HepG2 (cell line): ENCODE results near the gene PTGIS. TPM values are rescaled to one million over a fixed set of nuclear protein-coding genes. Genes with fewer than 3 reads are reported as not detected.

Experiments used
- AHDC1 ChIP-seq: sonication (generic); formaldehyde crosslinking; IDR thresholded peaks from 2 replicates; pipeline ENCODE4 v1.5.1; 2020; ENCODE audit warnings: mild to moderate bottlenecking, missing genetic modification reagents, borderline replicate concordance
- CHD4 ChIP-seq: fragments of 200-600 bp; sonication (generic); IDR thresholded peaks from 2 replicates; pipeline ENCODE4 v1.7.0; 2017; ENCODE audit warnings: mild to moderate bottlenecking, low read length, borderline replicate concordance
- HOXA7 ChIP-seq: sonication (generic); formaldehyde crosslinking; IDR thresholded peaks from 2 replicates; pipeline ENCODE4 v1.8.1; 2022; ENCODE audit warnings: mild to moderate bottlenecking, missing genetic modification reagents, moderate library complexity
- KDM2A ChIP-seq: sonication (generic); formaldehyde crosslinking; IDR thresholded peaks from 2 replicates; pipeline ENCODE4 v1.4.0; 2020; ENCODE audit warnings: low read depth, missing genetic modification reagents, borderline replicate concordance
- RAD21 ChIP-seq: fragments of 450-650 bp; formaldehyde crosslinking; IDR thresholded peaks from 2 replicates; pipeline ENCODE4 v1.5.0; 2020; ENCODE audit warnings: mild to moderate bottlenecking
- RXRA ChIP-seq: sonication (generic); formaldehyde crosslinking; IDR thresholded peaks from 2 replicates; pipeline ENCODE4 v1.5.1; 2020; ENCODE audit warnings: missing genetic modification reagents
- SAFB2 ChIP-seq: sonication (generic); formaldehyde crosslinking; IDR thresholded peaks from 2 replicates; pipeline ENCODE4 v1.5.1; 2020; ENCODE audit warnings: missing genetic modification reagents, low read depth, mild to moderate bottlenecking, borderline replicate concordance
- TCF7 ChIP-seq: sonication (generic); IDR thresholded peaks from 2 replicates; pipeline ENCODE4 v1.6.1; 2016; ENCODE audit warnings: antibody characterized with exemption, low read depth
- ZBTB39 ChIP-seq: sonication (generic); formaldehyde crosslinking; IDR thresholded peaks from 2 replicates; pipeline ENCODE4 v1.5.0; 2020; ENCODE audit warnings: missing genetic modification reagents
- ZMYM4 ChIP-seq: sonication (generic); formaldehyde crosslinking; IDR thresholded peaks from 2 replicates; pipeline ENCODE4 v1.8.1; 2023; ENCODE audit warnings: mild to moderate bottlenecking, missing genetic modification reagents
- ZNF335 ChIP-seq: sonication (generic); formaldehyde crosslinking; IDR thresholded peaks from 2 replicates; pipeline ENCODE4 v1.4.0; 2020; ENCODE audit warnings: missing genetic modification reagents
- ZNF737 ChIP-seq: sonication (generic); formaldehyde crosslinking; IDR thresholded peaks from 2 replicates; pipeline ENCODE4 v1.5.0; 2020; ENCODE audit warnings: missing genetic modification reagents, mild to moderate bottlenecking, borderline replicate concordance
- ZNF770 ChIP-seq: sonication (generic); formaldehyde crosslinking; IDR thresholded peaks from 2 replicates; pipeline ENCODE4 v1.5.0; 2020; ENCODE audit warnings: mild to moderate bottlenecking, missing genetic modification reagents
- polyA plus RNA-seq, 8 experiments: library from polyadenylated mRNA; depleted of rRNA in 3 of 8; stranded (reverse) in 7 of 8; unstranded in 1 of 8; fragments of >200 nt; fragmentation: Illumina TruSeq in 4 of 8; extraction: Trizol in 4 of 8; gene quantifications; 2 replicates each; pipeline versions ENCODE4 v1.2.1 to v1.2.3, GENCODE V29; 2011 to 2016; ENCODE audit warnings: low read depth in 4 of 8, missing spikeins in 1 of 8, mixed read lengths in 1 of 8; ENCODE audit not compliant: insufficient read depth in 1 of 8
- total RNA-seq, 5 experiments: library from RNA; depleted of rRNA; stranded (reverse); fragments of >200 nt; fragmentation: Illumina TruSeq; extraction: Trizol; gene quantifications; 2 replicates each; pipeline ENCODE4 v1.2.3, GENCODE V29; 2016; ENCODE audit warnings: low read depth in 1 of 5
- TF ChIP-seq, protein P1 (sequence below): IDR thresholded peaks from 2 replicates; pipeline ENCODE4 v1.6.1; 2016; ENCODE audit warnings: mild to moderate bottlenecking, missing biosample characterization, missing genetic modification reagents
- TF ChIP-seq, protein P2 (sequence below): sonication (generic); formaldehyde crosslinking; IDR thresholded peaks from 2 replicates; pipeline ENCODE4 v1.4.0; 2020; ENCODE audit warnings: mild to moderate bottlenecking, missing genetic modification reagents

The PTGIS gene
- total and polyA plus RNA-seq, 2 of the 13 experiments (the other 11 are each of a cell fraction or from before 2014, with no cell fraction given), result not detected

DNA sequence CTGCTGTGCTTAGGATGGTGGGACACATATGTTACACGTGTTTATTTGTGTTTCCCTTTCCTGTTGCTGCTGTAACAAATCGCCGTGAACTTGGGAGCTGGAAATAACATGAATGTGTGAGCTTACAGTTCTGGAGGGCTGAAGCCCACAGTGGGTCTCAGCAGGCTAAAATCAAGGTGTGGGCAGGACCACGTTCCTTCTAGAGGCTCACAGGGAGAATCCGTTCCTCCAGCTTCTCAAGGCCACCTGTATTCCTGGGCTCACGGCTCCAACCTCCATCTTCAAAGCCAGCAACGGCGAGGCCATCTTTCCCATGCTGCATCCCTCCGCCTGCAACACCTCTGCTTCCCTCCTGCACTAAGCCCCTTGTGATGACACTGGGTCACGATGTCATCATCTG, 27.4 kb upstream of the PTGIS start (continued):
- TF ChIP-seq AHDC1 (CRISPR knock-in tag) (no peak), HOXA7 (CRISPR knock-in tag) (no peak), CHD4 (peak; percentile 3; the same call in 1 of the 2 replicates), KDM2A (CRISPR knock-in tag) (no peak), ZNF770 (CRISPR knock-in tag) (no peak), RXRA (no peak), ZBTB39 (no peak), TCF7 (no peak), ZNF335 (no peak), SAFB2 (CRISPR knock-in tag) (no peak), RAD21 (CRISPR knock-in tag) (no peak), ZNF737 (CRISPR knock-in tag) (0 out of 2 replicates have a peak, but pooled peaks have one; percentile 17), ZMYM4 (CRISPR knock-in tag) (no peak)
- TF ChIP-seq, protein P1, sequence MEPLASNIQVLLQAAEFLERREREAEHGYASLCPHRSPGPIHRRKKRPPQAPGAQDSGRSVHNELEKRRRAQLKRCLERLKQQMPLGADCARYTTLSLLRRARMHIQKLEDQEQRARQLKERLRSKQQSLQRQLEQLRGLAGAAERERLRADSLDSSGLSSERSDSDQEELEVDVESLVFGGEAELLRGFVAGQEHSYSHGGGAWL (CRISPR knock-in tag), result no peak
- TF ChIP-seq, protein P2, sequence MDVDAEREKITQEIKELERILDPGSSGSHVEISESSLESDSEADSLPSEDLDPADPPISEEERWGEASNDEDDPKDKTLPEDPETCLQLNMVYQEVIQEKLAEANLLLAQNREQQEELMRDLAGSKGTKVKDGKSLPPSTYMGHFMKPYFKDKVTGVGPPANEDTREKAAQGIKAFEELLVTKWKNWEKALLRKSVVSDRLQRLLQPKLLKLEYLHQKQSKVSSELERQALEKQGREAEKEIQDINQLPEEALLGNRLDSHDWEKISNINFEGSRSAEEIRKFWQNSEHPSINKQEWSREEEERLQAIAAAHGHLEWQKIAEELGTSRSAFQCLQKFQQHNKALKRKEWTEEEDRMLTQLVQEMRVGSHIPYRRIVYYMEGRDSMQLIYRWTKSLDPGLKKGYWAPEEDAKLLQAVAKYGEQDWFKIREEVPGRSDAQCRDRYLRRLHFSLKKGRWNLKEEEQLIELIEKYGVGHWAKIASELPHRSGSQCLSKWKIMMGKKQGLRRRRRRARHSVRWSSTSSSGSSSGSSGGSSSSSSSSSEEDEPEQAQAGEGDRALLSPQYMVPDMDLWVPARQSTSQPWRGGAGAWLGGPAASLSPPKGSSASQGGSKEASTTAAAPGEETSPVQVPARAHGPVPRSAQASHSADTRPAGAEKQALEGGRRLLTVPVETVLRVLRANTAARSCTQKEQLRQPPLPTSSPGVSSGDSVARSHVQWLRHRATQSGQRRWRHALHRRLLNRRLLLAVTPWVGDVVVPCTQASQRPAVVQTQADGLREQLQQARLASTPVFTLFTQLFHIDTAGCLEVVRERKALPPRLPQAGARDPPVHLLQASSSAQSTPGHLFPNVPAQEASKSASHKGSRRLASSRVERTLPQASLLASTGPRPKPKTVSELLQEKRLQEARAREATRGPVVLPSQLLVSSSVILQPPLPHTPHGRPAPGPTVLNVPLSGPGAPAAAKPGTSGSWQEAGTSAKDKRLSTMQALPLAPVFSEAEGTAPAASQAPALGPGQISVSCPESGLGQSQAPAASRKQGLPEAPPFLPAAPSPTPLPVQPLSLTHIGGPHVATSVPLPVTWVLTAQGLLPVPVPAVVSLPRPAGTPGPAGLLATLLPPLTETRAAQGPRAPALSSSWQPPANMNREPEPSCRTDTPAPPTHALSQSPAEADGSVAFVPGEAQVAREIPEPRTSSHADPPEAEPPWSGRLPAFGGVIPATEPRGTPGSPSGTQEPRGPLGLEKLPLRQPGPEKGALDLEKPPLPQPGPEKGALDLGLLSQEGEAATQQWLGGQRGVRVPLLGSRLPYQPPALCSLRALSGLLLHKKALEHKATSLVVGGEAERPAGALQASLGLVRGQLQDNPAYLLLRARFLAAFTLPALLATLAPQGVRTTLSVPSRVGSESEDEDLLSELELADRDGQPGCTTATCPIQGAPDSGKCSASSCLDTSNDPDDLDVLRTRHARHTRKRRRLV (CRISPR knock-in tag), result no peak
